ENCODE data around the gene TTLL8.
A peak's percentile ranks its signal among the peaks of the same experiment; 100 is the strongest.
"Not testable (repeated sequence)": the region's sequence is repeated elsewhere in the genome, so short reads cannot be mapped to it uniquely, and the experiment has no call there.

Gene TTLL8

GRCh38 chr22:50089682-50090411, 31.7 kb upstream of the TTLL8 start, which contains the start of gene MOV10L1:
TSS of gene MOV10L1 (plus strand) at chr22:50090006. CDS start at chr22:50090089, 83 bp downstream.
- Histone ChIP-seq H3K4me1 (ENCODE audit: control insufficient read depth, insufficient read depth, low read length, poor library complexity, severe bottlenecking) (peaks cover 5% of the 10 kb centered on the region), H3K4me3 (ENCODE audit: extremely low read depth, insufficient read depth, low read length, poor library complexity, severe bottlenecking) (no peak within 1 kb of the TSS), H3K27ac (ENCODE audit: low read depth, low read length, severe bottlenecking) (no peak within 1 kb of the TSS), H3K36me3 (ENCODE audit: control insufficient read depth, insufficient read depth, low read length) (no peaks in the 10 kb centered on the region), H3K9me3 (ENCODE audit: control insufficient read depth, low read length) (no peaks in the 10 kb centered on the region)
- WGBS, 2 experiments (ENCODE audit: insufficient coverage in 2 of 2): 94 to 95% methylated on average over 68 to 83 of the region's 83 CpGs

GRCh38 chr22:50089231-50089630, 31.1 kb upstream of the TTLL8 start:
- 95 to 98% methylated on average over 9 to 10 of the region's 11 CpGs for WGBS, 2 experiments (ENCODE audit: insufficient coverage in 2 of 2)
- Histone ChIP-seq H3K27ac (ENCODE audit: low read depth, low read length, severe bottlenecking) (no peak overlapping the region), H3K9me3 (ENCODE audit: control insufficient read depth, low read length) (no peaks in the 10 kb centered on the region)

GRCh38 chr22:50088096-50088495, 30.0 kb upstream of the TTLL8 start:
- H3K9me3 ChIP-seq (ENCODE audit: control insufficient read depth, low read length): no peaks in the 10 kb centered on the region
- no peak overlapping the region for H3K27ac ChIP-seq (ENCODE audit: low read depth, low read length, severe bottlenecking)
- H3K4me1 ChIP-seq (ENCODE audit: control insufficient read depth, insufficient read depth, low read length, poor library complexity, severe bottlenecking): peaks cover 11% of the 10 kb centered on the region
- WGBS, 2 experiments (ENCODE audit: insufficient coverage in 2 of 2): 60 to 94% methylated on average over 1 to 5 of the region's 12 CpGs
- H3K4me3 ChIP-seq (ENCODE audit: extremely low read depth, insufficient read depth, low read length, poor library complexity, severe bottlenecking): no peak overlapping the region
- H3K36me3 ChIP-seq (ENCODE audit: control insufficient read depth, insufficient read depth, low read length): no peaks in the 10 kb centered on the region

More at GRCh38 chr22:50089231-50089630, 31.1 kb upstream of the TTLL8 start:
- Histone ChIP-seq H3K4me1 (ENCODE audit: control insufficient read depth, insufficient read depth, low read length, poor library complexity, severe bottlenecking) (peaks cover 5% of the 10 kb centered on the region), H3K4me3 (ENCODE audit: extremely low read depth, insufficient read depth, low read length, poor library complexity, severe bottlenecking) (no peak overlapping the region), H3K36me3 (ENCODE audit: control insufficient read depth, insufficient read depth, low read length) (no peaks in the 10 kb centered on the region)

GRCh38 chr22:50087646-50088045, 29.5 kb upstream of the TTLL8 start:
- peaks cover 11% of the 10 kb centered on the region for H3K4me1 ChIP-seq (ENCODE audit: control insufficient read depth, insufficient read depth, low read length, poor library complexity, severe bottlenecking)
- 91 to 97% methylated on average over 11 to 12 of the region's 12 CpGs for WGBS, 2 experiments (ENCODE audit: insufficient coverage in 2 of 2)
- no peak overlapping the region for H3K27ac ChIP-seq (ENCODE audit: low read depth, low read length, severe bottlenecking)
- no peak overlapping the region for H3K4me3 ChIP-seq (ENCODE audit: extremely low read depth, insufficient read depth, low read length, poor library complexity, severe bottlenecking)
- H3K9me3 ChIP-seq (ENCODE audit: control insufficient read depth, low read length): no peaks in the 10 kb centered on the region
- no peaks in the 10 kb centered on the region for H3K36me3 ChIP-seq (ENCODE audit: control insufficient read depth, insufficient read depth, low read length)

- H3K27ac ChIP-seq (ENCODE audit: low read depth, low read length, severe bottlenecking); H3K9me3 ChIP-seq (ENCODE audit: control insufficient read depth, low read length); H3K4me3 ChIP-seq (ENCODE audit: extremely low read depth, insufficient read depth, low read length, poor library complexity, severe bottlenecking); H3K36me3 ChIP-seq (ENCODE audit: control insufficient read depth, insufficient read depth, low read length): not testable (repeated sequence)
- WGBS, 2 experiments (ENCODE audit: insufficient coverage in 2 of 2): 80 to 100% methylated on average over 1 of the region's 4 CpGs
- peaks cover 11% of the 10 kb centered on the region for H3K4me1 ChIP-seq (ENCODE audit: control insufficient read depth, insufficient read depth, low read length, poor library complexity, severe bottlenecking)
These were observed 28.9 kb upstream of the TTLL8 start for GRCh38 chr22:50086975-50087374.

GRCh38 chr22:50086526-50086925, 28.4 kb upstream of the TTLL8 start:
- Histone ChIP-seq H3K9me3 (ENCODE audit: control insufficient read depth, low read length) (no peaks in the 10 kb centered on the region), H3K4me3 (ENCODE audit: extremely low read depth, insufficient read depth, low read length, poor library complexity, severe bottlenecking) (no peak overlapping the region), H3K4me1 (ENCODE audit: control insufficient read depth, insufficient read depth, low read length, poor library complexity, severe bottlenecking) (peaks cover 11% of the 10 kb centered on the region), H3K36me3 (ENCODE audit: control insufficient read depth, insufficient read depth, low read length) (no peaks in the 10 kb centered on the region), H3K27ac (ENCODE audit: low read depth, low read length, severe bottlenecking) (no peak overlapping the region)
- 90% methylated on average over 2 of the region's 5 CpGs; no CpG with 5 or more reads in 1 of the 2 experiments for WGBS, 2 experiments (ENCODE audit: insufficient coverage in 2 of 2)

GRCh38 chr22:50085211-50085972, 27.3 kb upstream of the TTLL8 start, which contains the start of gene MLC1:
TSS of gene MLC1 (minus strand) at chr22:50085426. CDS start at chr22:50084902, 524 bp downstream.
- no peak within 1 kb of the TSS for H3K4me3 ChIP-seq (ENCODE audit: extremely low read depth, insufficient read depth, low read length, poor library complexity, severe bottlenecking)
- no peaks in the 10 kb centered on the region for H3K9me3 ChIP-seq (ENCODE audit: control insufficient read depth, low read length)
- peaks cover 12% of the 10 kb centered on the region for H3K4me1 ChIP-seq (ENCODE audit: control insufficient read depth, insufficient read depth, low read length, poor library complexity, severe bottlenecking)
- 71 to 75% methylated on average over 20 to 27 of the region's 29 CpGs for WGBS, 2 experiments (ENCODE audit: insufficient coverage in 2 of 2)
- H3K36me3 ChIP-seq (ENCODE audit: control insufficient read depth, insufficient read depth, low read length): no peaks in the 10 kb centered on the region
- no peak within 1 kb of the TSS for H3K27ac ChIP-seq (ENCODE audit: low read depth, low read length, severe bottlenecking)

GRCh38 chr22:50084614-50085021, 26.5 kb upstream of the TTLL8 start:
- no peaks in the 10 kb centered on the region for H3K9me3 ChIP-seq (ENCODE audit: control insufficient read depth, low read length)
- WGBS, 2 experiments (ENCODE audit: insufficient coverage in 2 of 2): 94 to 96% methylated on average over 14 to 15 of the region's 16 CpGs
- H3K4me3 ChIP-seq (ENCODE audit: extremely low read depth, insufficient read depth, low read length, poor library complexity, severe bottlenecking): no peak overlapping the region
- H3K4me1 ChIP-seq (ENCODE audit: control insufficient read depth, insufficient read depth, low read length, poor library complexity, severe bottlenecking): peaks cover 17% of the 10 kb centered on the region
- H3K36me3 ChIP-seq (ENCODE audit: control insufficient read depth, insufficient read depth, low read length): no peaks in the 10 kb centered on the region
- H3K27ac ChIP-seq (ENCODE audit: low read depth, low read length, severe bottlenecking): no peak overlapping the region

- H3K4me1 ChIP-seq (ENCODE audit: control insufficient read depth, insufficient read depth, low read length, poor library complexity, severe bottlenecking): peaks cover 20% of the 10 kb centered on the region
- H3K27ac ChIP-seq (ENCODE audit: low read depth, low read length, severe bottlenecking): no peak overlapping the region
- no peaks in the 10 kb centered on the region for H3K36me3 ChIP-seq (ENCODE audit: control insufficient read depth, insufficient read depth, low read length)
- no peaks in the 10 kb centered on the region for H3K9me3 ChIP-seq (ENCODE audit: control insufficient read depth, low read length)
- no peak overlapping the region for H3K4me3 ChIP-seq (ENCODE audit: extremely low read depth, insufficient read depth, low read length, poor library complexity, severe bottlenecking)
- WGBS, 2 experiments (ENCODE audit: insufficient coverage in 2 of 2): 88 to 96% methylated on average over 8 to 10 of the region's 10 CpGs
These were observed 26.0 kb upstream of the TTLL8 start for GRCh38 chr22:50084080-50084477.

- H3K27ac ChIP-seq (ENCODE audit: low read depth, low read length, severe bottlenecking): peak overlapping the region; percentile 1
These were observed 25.5 kb upstream of the TTLL8 start for GRCh38 chr22:50083462-50084079.

More at GRCh38 chr22:50083462-50084079, 25.5 kb upstream of the TTLL8 start:
- Histone ChIP-seq H3K4me3 (ENCODE audit: extremely low read depth, insufficient read depth, low read length, poor library complexity, severe bottlenecking) (no peak overlapping the region), H3K9me3 (ENCODE audit: control insufficient read depth, low read length) (no peaks in the 10 kb centered on the region), H3K36me3 (ENCODE audit: control insufficient read depth, insufficient read depth, low read length) (no peaks in the 10 kb centered on the region), H3K4me1 (ENCODE audit: control insufficient read depth, insufficient read depth, low read length, poor library complexity, severe bottlenecking) (peaks cover 20% of the 10 kb centered on the region)
- 90 to 94% methylated on average over 15 to 16 of the region's 18 CpGs for WGBS, 2 experiments (ENCODE audit: insufficient coverage in 2 of 2)

Data from mesodermal cell (in vitro differentiated cells).